HCT116 (cell line): ENCODE data around the gene ADGRG1.

Experiments
- CEBPB ChIP-seq: IDR thresholded peaks from 2 replicates; pipeline ENCODE4 v1.6.1; 2012; ENCODE audit warnings: low read depth
- ELF1 ChIP-seq: IDR thresholded peaks from 2 replicates; pipeline ENCODE4 v1.6.1; 2012; ENCODE audit warnings: low read depth, borderline replicate concordance
- EZH2phosphoT487 ChIP-seq: fragments of 200-600 bp; IDR thresholded peaks from 2 replicates; pipeline ENCODE4 v1.6.1; 2018; ENCODE audit warnings: antibody characterized with exemption, borderline replicate concordance
- MAX ChIP-seq: IDR thresholded peaks from 2 replicates; pipeline ENCODE4 v1.6.1; 2012
- POLR2A ChIP-seq: IDR thresholded peaks from 2 replicates; pipeline ENCODE4 v1.7.0; 2011; ENCODE audit warnings: borderline replicate concordance; ENCODE audit not compliant: insufficient read depth, insufficient read length; ENCODE audit errors: extremely low read depth
- POLR2AphosphoS5 ChIP-seq: IDR thresholded peaks from 2 replicates; pipeline ENCODE4 v1.6.1; 2011; ENCODE audit warnings: mild to moderate bottlenecking, low read depth, low read length, moderate library complexity
- RAD21 ChIP-seq: IDR thresholded peaks from 2 replicates; pipeline ENCODE4 v1.6.1; 2012; ENCODE audit warnings: low read depth, mild to moderate bottlenecking
- SP1 ChIP-seq: IDR thresholded peaks from 2 replicates; pipeline ENCODE4 v1.6.1; 2012; ENCODE audit warnings: low read depth
- ZFX ChIP-seq: fragments of 450-650 bp; IDR thresholded peaks from 2 replicates; pipeline ENCODE4 v1.6.1; 2017
- ZNF274 ChIP-seq: fragments of 200-500 bp; sonication (Bioruptor generic); IDR thresholded peaks from 2 replicates; pipeline ENCODE4 v1.6.1; 2014; ENCODE audit warnings: mild to moderate bottlenecking, low read depth, low read length, inconsistent platforms
- TF ChIP-seq, protein P1 (sequence below), 3 experiments: fragments of 200-600 bp in 1 of 3; sonication (generic) in 1 of 3; IDR thresholded peaks in 2 of 3; conservative IDR thresholded peaks in 1 of 3; 2 replicates each; pipeline ENCODE4 v1.5.1; 2012 to 2017; ENCODE audit warnings: low read depth in 2 of 3, low read length in 2 of 3, antibody characterized with exemption in 1 of 3, borderline replicate concordance in 1 of 3, control low read depth in 1 of 3, mild to moderate bottlenecking in 1 of 3, mixed read lengths in 1 of 3, mixed run types in 1 of 3, moderate library complexity in 1 of 3; ENCODE audit not compliant: insufficient read depth in 1 of 3

DNA sequence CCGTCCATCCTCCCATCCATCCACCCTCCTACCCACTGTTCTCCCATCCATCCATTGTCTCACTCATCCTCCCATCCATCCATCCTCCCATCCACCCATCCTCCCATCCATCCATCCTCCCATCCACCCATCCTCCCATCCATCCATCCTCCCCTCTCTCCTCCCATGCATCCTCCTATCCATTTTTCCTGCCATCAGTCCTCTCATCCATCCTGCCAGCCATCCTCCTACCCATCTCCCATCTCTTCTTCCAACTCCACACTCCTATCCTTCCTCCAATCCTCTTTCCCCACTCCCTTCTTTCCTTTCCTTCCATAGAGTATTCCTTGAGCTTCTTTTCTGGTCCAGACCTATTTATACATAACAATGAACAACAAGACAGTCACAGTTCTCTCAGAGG is 78.3 kb downstream of the ADGRG1 start:
- TF ChIP-seq SP1: no peak
- TF ChIP-seq, protein P1, sequence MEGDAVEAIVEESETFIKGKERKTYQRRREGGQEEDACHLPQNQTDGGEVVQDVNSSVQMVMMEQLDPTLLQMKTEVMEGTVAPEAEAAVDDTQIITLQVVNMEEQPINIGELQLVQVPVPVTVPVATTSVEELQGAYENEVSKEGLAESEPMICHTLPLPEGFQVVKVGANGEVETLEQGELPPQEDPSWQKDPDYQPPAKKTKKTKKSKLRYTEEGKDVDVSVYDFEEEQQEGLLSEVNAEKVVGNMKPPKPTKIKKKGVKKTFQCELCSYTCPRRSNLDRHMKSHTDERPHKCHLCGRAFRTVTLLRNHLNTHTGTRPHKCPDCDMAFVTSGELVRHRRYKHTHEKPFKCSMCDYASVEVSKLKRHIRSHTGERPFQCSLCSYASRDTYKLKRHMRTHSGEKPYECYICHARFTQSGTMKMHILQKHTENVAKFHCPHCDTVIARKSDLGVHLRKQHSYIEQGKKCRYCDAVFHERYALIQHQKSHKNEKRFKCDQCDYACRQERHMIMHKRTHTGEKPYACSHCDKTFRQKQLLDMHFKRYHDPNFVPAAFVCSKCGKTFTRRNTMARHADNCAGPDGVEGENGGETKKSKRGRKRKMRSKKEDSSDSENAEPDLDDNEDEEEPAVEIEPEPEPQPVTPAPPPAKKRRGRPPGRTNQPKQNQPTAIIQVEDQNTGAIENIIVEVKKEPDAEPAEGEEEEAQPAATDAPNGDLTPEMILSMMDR (IDR thresholded peaks at IDR 0.05 in 2 of 3, conservative IDR thresholded peaks at IDR 0.05 in 1 of 3; ENCODE audit: borderline replicate concordance in 1 of 3, insufficient read depth in 1 of 3, low read depth in 2 of 3, low read length in 2 of 3): no peak
- TF ChIP-seq ZFX: no peak
- TF ChIP-seq RAD21: no peak
- no peak for TF ChIP-seq POLR2A
- no peak for TF ChIP-seq MAX
- no peak for TF ChIP-seq ZNF274
- TF ChIP-seq EZH2phosphoT487: no peak
- no peak for TF ChIP-seq POLR2AphosphoS5
- no peak for TF ChIP-seq ELF1
- no peak for TF ChIP-seq CEBPB
